Measurements from ENCODE around the gene SULT4A1.

Gene SULT4A1

DNA sequence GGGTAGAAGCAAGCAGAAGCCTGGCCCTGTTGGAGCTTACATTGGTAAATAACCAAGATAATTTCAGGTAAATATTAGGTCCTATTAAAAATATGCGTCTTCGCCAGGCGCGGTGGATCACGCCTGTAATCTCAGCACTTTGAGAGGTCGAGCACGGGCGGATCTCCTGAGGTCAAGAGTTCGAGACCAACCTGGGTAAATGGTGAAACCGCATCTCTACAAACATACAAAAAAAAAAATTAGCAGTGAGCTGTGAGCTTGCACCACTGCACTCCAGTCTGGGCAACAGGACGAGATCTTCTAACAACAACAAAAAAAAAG lies 529 bp upstream of the SULT4A1 start:
- H3K4me3 ChIP-seq (ENCODE audit: control insufficient read depth, low read depth, low read length) = no peak overlapping the region
- TF ChIP-seq, protein P1, sequence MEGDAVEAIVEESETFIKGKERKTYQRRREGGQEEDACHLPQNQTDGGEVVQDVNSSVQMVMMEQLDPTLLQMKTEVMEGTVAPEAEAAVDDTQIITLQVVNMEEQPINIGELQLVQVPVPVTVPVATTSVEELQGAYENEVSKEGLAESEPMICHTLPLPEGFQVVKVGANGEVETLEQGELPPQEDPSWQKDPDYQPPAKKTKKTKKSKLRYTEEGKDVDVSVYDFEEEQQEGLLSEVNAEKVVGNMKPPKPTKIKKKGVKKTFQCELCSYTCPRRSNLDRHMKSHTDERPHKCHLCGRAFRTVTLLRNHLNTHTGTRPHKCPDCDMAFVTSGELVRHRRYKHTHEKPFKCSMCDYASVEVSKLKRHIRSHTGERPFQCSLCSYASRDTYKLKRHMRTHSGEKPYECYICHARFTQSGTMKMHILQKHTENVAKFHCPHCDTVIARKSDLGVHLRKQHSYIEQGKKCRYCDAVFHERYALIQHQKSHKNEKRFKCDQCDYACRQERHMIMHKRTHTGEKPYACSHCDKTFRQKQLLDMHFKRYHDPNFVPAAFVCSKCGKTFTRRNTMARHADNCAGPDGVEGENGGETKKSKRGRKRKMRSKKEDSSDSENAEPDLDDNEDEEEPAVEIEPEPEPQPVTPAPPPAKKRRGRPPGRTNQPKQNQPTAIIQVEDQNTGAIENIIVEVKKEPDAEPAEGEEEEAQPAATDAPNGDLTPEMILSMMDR (IDR thresholded peaks at IDR 0.05; ENCODE audit: control insufficient read depth, insufficient read depth, low read depth, low read length, missing control alignments) = no peak
- no peak for DNase-seq (ENCODE audit: low read depth)

DNA sequence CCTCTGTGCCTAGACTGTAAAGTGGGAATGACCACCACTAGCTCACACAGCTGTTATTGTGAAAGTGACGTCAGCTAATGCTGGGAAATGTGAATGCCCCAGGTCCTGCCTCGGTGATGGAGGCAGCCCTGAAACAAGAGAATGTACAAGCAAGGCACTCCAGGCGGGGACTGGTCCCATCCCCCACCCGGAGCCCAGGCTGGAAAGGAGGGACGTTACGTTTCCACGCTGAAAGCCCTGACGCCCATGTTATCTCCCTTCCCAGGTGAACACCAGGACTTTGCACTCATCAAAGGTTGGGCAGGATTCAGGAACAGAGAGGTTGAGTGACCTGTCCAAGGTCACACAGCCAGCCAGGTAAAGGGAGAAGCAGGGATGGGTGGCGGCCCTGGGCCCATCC lies 784 bp downstream of the SULT4A1 start:
- TF ChIP-seq, protein P1 (IDR thresholded peaks at IDR 0.05; ENCODE audit: control insufficient read depth, insufficient read depth, low read depth, low read length, missing control alignments) = no peak
- no peak for DNase-seq (ENCODE audit: low read depth)
- no peak overlapping the region for H3K4me3 ChIP-seq (ENCODE audit: control insufficient read depth, low read depth, low read length)

DNA sequence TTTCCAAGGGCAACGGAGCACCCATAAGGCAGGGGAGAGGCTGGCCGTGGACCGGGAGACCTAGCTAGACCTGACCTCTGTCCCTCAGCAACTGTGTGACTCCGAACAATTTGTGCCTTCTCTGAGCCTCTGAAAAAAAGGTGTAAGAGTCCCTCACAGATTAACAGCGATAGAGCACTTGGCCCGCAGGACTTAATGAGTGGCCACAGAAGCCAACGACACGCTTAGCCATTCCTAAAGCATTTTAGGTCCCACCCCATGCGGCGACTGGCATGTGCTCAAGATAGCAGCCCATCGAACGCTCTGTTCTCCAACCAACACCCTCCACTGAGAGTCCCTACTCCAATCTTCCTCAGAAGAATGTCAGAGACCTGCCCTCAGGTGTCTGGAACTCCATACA lies 1.5 kb downstream of the SULT4A1 start:
- TF ChIP-seq, protein P1 (IDR thresholded peaks at IDR 0.05; ENCODE audit: control insufficient read depth, insufficient read depth, low read depth, low read length, missing control alignments) = no peak
- H3K4me3 ChIP-seq (ENCODE audit: control insufficient read depth, low read depth, low read length) = no peak overlapping the region
- no peak for DNase-seq (ENCODE audit: low read depth)

DNA sequence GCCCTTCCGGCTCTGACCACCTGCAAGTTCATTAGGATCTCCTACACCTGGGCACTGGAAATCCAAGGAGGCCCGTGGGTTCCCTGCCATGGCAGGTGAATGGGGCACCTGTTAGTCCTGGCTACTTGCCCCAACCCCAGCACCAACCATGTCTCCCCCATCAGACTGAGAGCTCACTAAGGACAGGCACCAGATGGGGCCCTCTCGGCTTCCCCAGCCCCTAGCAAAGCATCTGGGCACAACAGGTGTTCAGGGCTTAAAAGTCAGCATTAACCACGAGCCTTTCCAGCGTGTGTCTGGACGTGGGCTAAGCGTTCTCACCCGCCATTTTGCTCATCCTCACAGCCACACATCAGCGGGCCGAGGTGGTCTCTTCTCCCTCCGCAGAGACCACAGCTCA lies 2.2 kb downstream of the SULT4A1 start:
- H3K4me3 ChIP-seq (ENCODE audit: control insufficient read depth, low read depth, low read length) = no peak overlapping the region
- no peak for DNase-seq (ENCODE audit: low read depth)
- TF ChIP-seq, protein P1 (IDR thresholded peaks at IDR 0.05; ENCODE audit: control insufficient read depth, insufficient read depth, low read depth, low read length, missing control alignments) = no peak

DNA sequence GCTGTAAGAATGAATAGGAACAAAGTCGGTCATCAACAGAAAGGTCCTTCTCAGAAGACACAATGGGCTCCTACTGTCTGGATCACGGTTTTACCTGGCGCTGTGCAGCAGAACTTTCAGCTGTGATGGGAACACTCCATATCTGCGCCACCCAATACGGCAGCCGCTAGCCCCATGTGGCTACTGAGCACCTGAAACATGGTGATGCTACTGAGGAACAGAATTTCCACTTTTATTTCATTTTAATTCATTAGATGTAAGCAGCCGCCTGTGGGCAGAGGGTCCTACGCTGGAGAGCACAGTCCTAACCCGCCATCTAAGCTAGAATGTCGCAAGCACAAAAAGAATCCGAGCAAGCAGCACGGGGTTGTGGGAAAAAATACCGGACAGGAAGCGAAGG lies 2.7 kb downstream of the SULT4A1 start:
- H3K4me3 ChIP-seq (ENCODE audit: control insufficient read depth, low read depth, low read length) = no peak overlapping the region
- DNase-seq (ENCODE audit: low read depth) = no peak
- TF ChIP-seq, protein P1 (IDR thresholded peaks at IDR 0.05; ENCODE audit: control insufficient read depth, insufficient read depth, low read depth, low read length, missing control alignments) = no peak

DNA sequence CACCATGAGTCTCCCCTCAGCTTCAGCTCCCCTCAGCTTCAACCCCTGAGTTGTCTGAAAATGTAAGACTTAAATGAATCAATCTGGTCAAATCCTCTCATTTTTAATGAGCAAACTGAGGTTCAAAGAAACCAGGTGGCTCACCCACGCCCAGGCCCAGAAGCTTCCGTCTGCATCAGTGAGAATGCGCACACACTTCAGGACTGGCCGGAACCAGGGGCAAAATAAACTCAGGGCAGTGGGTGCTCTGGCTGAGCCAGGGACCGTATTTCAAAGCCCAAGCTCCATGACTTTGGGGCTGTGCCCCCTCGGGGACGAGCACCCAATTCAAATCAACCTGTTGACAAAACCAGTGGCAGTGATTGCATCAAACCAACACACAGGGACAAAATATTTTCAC lies 3.1 kb downstream of the SULT4A1 start:
- TF ChIP-seq, protein P1 (IDR thresholded peaks at IDR 0.05; ENCODE audit: control insufficient read depth, insufficient read depth, low read depth, low read length, missing control alignments) = no peak
- no peak for DNase-seq (ENCODE audit: low read depth)

More for the DNA sequence above, 3.1 kb downstream of the SULT4A1 start:
- no peak overlapping the region for H3K4me3 ChIP-seq (ENCODE audit: control insufficient read depth, low read depth, low read length)

Measured in AG09309 (cell line).